IMR-90 (cell line): ENCODE results near the gene SRPX2. TPM values are rescaled to one million over a fixed set of nuclear protein-coding genes. Genes with fewer than 3 reads are reported as not detected.

Source experiments
- ATAC-seq: fragments of 200-7000 bp; cut with Tn5 transposase; 2 replicates; pipeline ENCODE4 v1.9.1; 2020; ENCODE audit warnings: low read depth, mild to moderate bottlenecking, moderate library complexity
- BruUV-seq: library from RNA; stranded (reverse); fragments of 400-500 nt; replicated peaks from 2 replicates; lab custom pipeline; 2021; lab: Mats Ljungman, UMichigan
- CTCF ChIA-PET: fragments of 300-600 bp; formaldehyde crosslinking; extraction: SDS; loops from one replicate; lab custom pipeline; 2021; ENCODE audit warnings: antibody characterized with exemption; lab: Yijun Ruan, JAX
- POLR2A ChIA-PET: fragments of 300-600 bp; sonication (Branson Sonifier 250); formaldehyde crosslinking; loops from one replicate; lab custom pipeline; 2022; ENCODE audit warnings: antibody characterized with exemption; ENCODE audit not compliant: unreplicated experiment; lab: Charles Lee
- DNase-seq: peaks from one replicate; pipeline ENCODE4 v3.0.0; 2013
- H2AFZ ChIP-seq: replicated peaks from 2 replicates; pipeline ENCODE3; 2013; ENCODE audit warnings: low read length, mild to moderate bottlenecking; ENCODE audit not compliant: poor library complexity
- H2AK5ac ChIP-seq: 2 replicates; pipeline ENCODE4 v1.6.1; 2013; ENCODE audit warnings: low read depth, low read length, inconsistent platforms
- H2AK9ac ChIP-seq: replicated peaks from 2 replicates; pipeline ENCODE3; 2013; ENCODE audit warnings: mild to moderate bottlenecking, low read depth, low read length, moderate library complexity; ENCODE audit not compliant: poor library complexity
- H2BK120ac ChIP-seq: 2 replicates; pipeline ENCODE4 v1.6.1; 2013; ENCODE audit warnings: low read depth, low read length, inconsistent platforms
- H2BK15ac ChIP-seq: 3 replicates; pipeline ENCODE4 v1.6.1; 2013; ENCODE audit warnings: low read depth, low read length, inconsistent platforms
- H2BK20ac ChIP-seq: 2 replicates; pipeline ENCODE4 v1.6.1; 2013; ENCODE audit warnings: low read depth, mild to moderate bottlenecking, inconsistent platforms, low read length, moderate library complexity
- H2BK5ac ChIP-seq: 2 replicates; pipeline ENCODE4 v1.6.1; 2013; ENCODE audit warnings: mild to moderate bottlenecking, low read depth, low read length, inconsistent platforms; ENCODE audit not compliant: poor library complexity, severe bottlenecking
- H3K14ac ChIP-seq: replicated peaks from 2 replicates; pipeline ENCODE4 v1.6.1; 2013; ENCODE audit warnings: low read depth, low read length, inconsistent platforms
- H3K18ac ChIP-seq: 2 replicates; pipeline ENCODE4 v1.6.1; 2013; ENCODE audit warnings: low read depth, low read length, control low read depth
- H3K23ac ChIP-seq: 2 replicates; pipeline ENCODE4 v1.6.1; 2013; ENCODE audit warnings: low read depth, low read length, inconsistent platforms
- H3K27ac ChIP-seq: 2 replicates; pipeline ENCODE4 v1.5.1; 2013; ENCODE audit warnings: mild to moderate bottlenecking, control low read depth, low read length; ENCODE audit not compliant: insufficient read depth
- H3K27me3 ChIP-seq: 2 replicates; pipeline ENCODE4 v1.6.1; 2013; ENCODE audit warnings: low read length; ENCODE audit not compliant: control insufficient read depth, insufficient read depth
- H3K36me3 ChIP-seq: 2 replicates; pipeline ENCODE4 v1.6.1; 2013; ENCODE audit warnings: low read length, mixed read lengths; ENCODE audit not compliant: control insufficient read depth, insufficient read depth
- H3K4ac ChIP-seq: 2 replicates; pipeline ENCODE4 v1.6.1; 2013; ENCODE audit warnings: low read depth, low read length, inconsistent platforms
- H3K4me1 ChIP-seq: 2 replicates; pipeline ENCODE4 v1.6.1; 2013; ENCODE audit warnings: low read length, mixed read lengths; ENCODE audit not compliant: control insufficient read depth, insufficient read depth
- H3K4me2 ChIP-seq: 2 replicates; pipeline ENCODE4 v1.6.1; 2013; ENCODE audit warnings: low read depth, mild to moderate bottlenecking, control low read depth, low read length, moderate library complexity
- H3K4me3 ChIP-seq: 2 replicates; pipeline ENCODE4 v1.5.1; 2013; ENCODE audit warnings: low read depth, mild to moderate bottlenecking, control low read depth, low read length, moderate library complexity; ENCODE audit not compliant: insufficient read depth
- H3K56ac ChIP-seq: 2 replicates; pipeline ENCODE4 v1.6.1; 2013; ENCODE audit warnings: low read length, inconsistent platforms; ENCODE audit not compliant: insufficient read depth; ENCODE audit errors: extremely low read depth
- H3K79me1 ChIP-seq, 2 experiments: 2 replicates each; pipeline ENCODE4 v1.6.1; 2013; ENCODE audit warnings: low read length in 2 of 2, inconsistent platforms in 1 of 2, low read depth in 1 of 2
- H3K9ac ChIP-seq: 2 replicates; pipeline ENCODE4 v1.6.1; 2013; ENCODE audit warnings: low read depth, low read length, control low read depth
- H3K9me1 ChIP-seq: 2 replicates; pipeline ENCODE4 v1.6.1; 2013; ENCODE audit warnings: low read length, inconsistent platforms; ENCODE audit not compliant: insufficient read depth
- H3K9me3 ChIP-seq: 2 replicates; pipeline ENCODE4 v1.6.1; 2013; ENCODE audit warnings: low read length; ENCODE audit not compliant: control insufficient read depth, insufficient read depth
- H4K20me1 ChIP-seq: 2 replicates; pipeline ENCODE4 v1.6.1; 2013; ENCODE audit warnings: low read length, inconsistent platforms; ENCODE audit not compliant: insufficient read depth
- H4K5ac ChIP-seq: 2 replicates; pipeline ENCODE4 v1.6.1; 2013; ENCODE audit warnings: mild to moderate bottlenecking, low read depth, low read length, control low read depth
- H4K8ac ChIP-seq, 2 experiments: 2 replicates each; pipeline ENCODE4 v1.6.1; 2013; ENCODE audit warnings: low read depth in 2 of 2, low read length in 2 of 2, control low read depth in 1 of 2, inconsistent platforms in 1 of 2
- H4K91ac ChIP-seq: 2 replicates; pipeline ENCODE4 v1.6.1; 2013; ENCODE audit warnings: low read depth, low read length, inconsistent platforms; ENCODE audit not compliant: insufficient read depth
- BHLHE40 ChIP-seq: fragments of 150-350 bp; IDR thresholded peaks from 2 replicates; pipeline ENCODE4 v1.6.1; 2016; ENCODE audit warnings: mild to moderate bottlenecking, low read depth, low read length
- CEBPB ChIP-seq: IDR thresholded peaks from 2 replicates; pipeline ENCODE4 v1.6.1; 2012; ENCODE audit warnings: low read depth, low read length, improper control_type of control experiment
- CHD1 ChIP-seq: IDR thresholded peaks from 2 replicates; pipeline ENCODE4 v1.6.1; 2012; ENCODE audit warnings: low read depth, low read length, improper control_type of control experiment
- FOS ChIP-seq: fragments of 150-350 bp; IDR thresholded peaks from 2 replicates; pipeline ENCODE4 v1.6.1; 2016; ENCODE audit warnings: low read depth, low read length
- MAFK ChIP-seq: IDR thresholded peaks from 2 replicates; pipeline ENCODE4 v1.6.1; 2012; ENCODE audit warnings: low read depth, low read length, improper control_type of control experiment
- MAZ ChIP-seq: IDR thresholded peaks from 2 replicates; pipeline ENCODE4 v1.6.1; 2012; ENCODE audit warnings: low read depth, mild to moderate bottlenecking, low read length, improper control_type of control experiment, moderate library complexity, borderline replicate concordance
- MXI1 ChIP-seq: IDR thresholded peaks from 2 replicates; pipeline ENCODE4 v1.6.1; 2012; ENCODE audit warnings: low read depth, mild to moderate bottlenecking, low read length, moderate library complexity, borderline replicate concordance
- NFE2L2 ChIP-seq: fragments of 150-350 bp; IDR thresholded peaks from 2 replicates; pipeline ENCODE4 v1.6.1; 2016; ENCODE audit warnings: low read depth, mild to moderate bottlenecking, low read length
- POLR2A ChIP-seq: IDR thresholded peaks from 2 replicates; pipeline ENCODE4 v1.6.1; 2012; ENCODE audit warnings: mild to moderate bottlenecking, low read depth, low read length
- RAD21 ChIP-seq: IDR thresholded peaks from 2 replicates; pipeline ENCODE4 v1.6.1; 2012; ENCODE audit warnings: low read length, improper control_type of control experiment
- RCOR1 ChIP-seq: IDR thresholded peaks from 2 replicates; pipeline ENCODE4 v1.6.1; 2012; ENCODE audit warnings: mild to moderate bottlenecking, low read length, improper control_type of control experiment; ENCODE audit not compliant: insufficient replicate concordance
- RFX5 ChIP-seq: IDR thresholded peaks from 2 replicates; pipeline ENCODE4 v1.8.0; 2012; ENCODE audit warnings: low read depth, mild to moderate bottlenecking, low read length, moderate library complexity
- SMC3 ChIP-seq: fragments of 150-350 bp; IDR thresholded peaks from 2 replicates; pipeline ENCODE4 v1.6.1; 2016; ENCODE audit warnings: low read depth, mild to moderate bottlenecking, antibody characterized with exemption, low read length, moderate library complexity
- WGBS, 2 experiments: methylation state at CpG; one replicate each; pipeline versions ENCODE4 v1.1.5 to v1.1.7; 2013; ENCODE audit warnings: missing lambda C conversion rate in 2 of 2; ENCODE audit not compliant: insufficient read length in 1 of 2; ENCODE audit errors: extremely low coverage in 2 of 2; 5-methylcytosine and 5-hydroxymethylcytosine counted together
- dilution Hi-C: fragments of 300-500 bp; cut with HindIII; formaldehyde crosslinking; loops from one replicate; pipeline ENCODE4 v1.14.3; 2018; ENCODE audit warnings: low sequenced_read_pairs; ENCODE audit not compliant: unreplicated experiment
- in situ Hi-C: fragments of 300-500 bp; cut with MboI; formaldehyde crosslinking; loops from 3 replicates; pipeline ENCODE4 v1.14.3; 2019; ENCODE audit warnings: low sequenced_read_pairs, inconsistent platforms, mixed read lengths
- intact Hi-C: fragments of 100-400 bp; cut with micrococcal nuclease; formaldehyde crosslinking; loops from 2 replicates; pipeline ENCODE4 v1.10.0; 2022
- polyA plus RNA-seq, 3 experiments: library from polyadenylated mRNA; depleted of rRNA; stranded (reverse); fragments of >200 nt; gene quantifications; 2 replicates each; pipeline ENCODE4 v1.2.3, GENCODE V29; 2012; ENCODE audit warnings: low replicate concordance in 1 of 3
- total RNA-seq: library from RNA; depleted of rRNA; stranded (reverse); fragments of >200 nt; gene quantifications from 2 replicates; pipeline ENCODE4 v1.2.3, GENCODE V29; 2012
- TF ChIP-seq, protein P1 (sequence below): fragments of 150-350 bp; IDR thresholded peaks from 2 replicates; pipeline ENCODE4 v1.6.1; 2017; ENCODE audit warnings: mild to moderate bottlenecking, antibody characterized with exemption, low read length, low read depth
- TF ChIP-seq, protein P2 (sequence below): fragments of 150-350 bp; IDR thresholded peaks from 2 replicates; pipeline ENCODE4 v1.6.1; 2016; ENCODE audit warnings: low read depth, mild to moderate bottlenecking, low read length, moderate library complexity, borderline replicate concordance
- TF ChIP-seq, protein P3 (sequence below): conservative IDR thresholded peaks from 2 replicates; pipeline ENCODE4 v1.5.1; 2012; ENCODE audit warnings: mild to moderate bottlenecking, low read depth, low read length, improper control_type of control experiment

SRPX2 gene
- total and polyA plus RNA-seq, 2 of the 4 experiments (the other 2 are of a cell fraction) = 20.6 to 43.1 TPM

DNA sequence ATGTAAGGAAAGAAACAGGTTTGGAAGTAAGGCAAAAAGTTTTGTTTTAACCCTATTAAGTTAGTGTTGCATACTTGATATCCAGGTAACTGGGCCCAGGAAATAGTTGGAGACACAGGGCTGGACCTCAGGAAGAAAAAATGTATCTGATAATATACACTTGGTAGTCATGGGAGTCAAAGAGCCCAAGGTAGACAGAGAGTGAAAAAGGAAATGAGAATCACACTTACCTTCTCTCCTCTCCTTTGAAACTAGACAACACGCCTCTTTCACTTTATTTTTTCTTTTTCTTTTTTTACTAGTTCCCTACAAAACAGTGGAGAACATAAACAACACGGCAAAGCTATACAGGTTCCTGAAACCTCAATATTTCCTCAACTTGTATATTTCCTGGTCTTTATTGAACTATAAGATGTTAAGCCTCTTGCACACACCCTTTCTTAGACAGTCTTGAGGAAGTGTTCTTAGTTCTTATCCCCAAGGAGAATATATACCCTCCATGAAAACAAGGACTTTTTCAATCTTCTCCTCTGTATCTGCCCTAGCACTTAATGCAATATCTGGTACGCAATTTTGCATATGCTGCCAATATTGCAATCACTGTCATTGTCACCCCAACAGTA is 60.7 kb downstream of the SRPX2 start:
- no peak overlapping the region for H3K4me2 ChIP-seq
- WGBS, 2 experiments = no CpG with 5 or more reads among the region's 3 CpGs
- no peak overlapping the region for H4K8ac ChIP-seq
- ChIA-PET POLR2A (no interaction called here), CTCF (no interaction called here)
- no peak overlapping the region for H3K4me3 ChIP-seq
- no peak overlapping the region for H4K91ac ChIP-seq
- H3K9me3 ChIP-seq = no peaks in the 10 kb centered on the region
- ATAC-seq (no peak), DNase-seq (no peak)
- no peak overlapping the region for H2BK120ac ChIP-seq
- H4K5ac ChIP-seq = no peak overlapping the region
- BruUV-seq = no TSS peak
- H3K56ac ChIP-seq = no peak overlapping the region
- no peak overlapping the region for H2BK15ac ChIP-seq
- peaks cover 1% of the 10 kb centered on the region for H3K27me3 ChIP-seq
- no peak overlapping the region for H2AFZ ChIP-seq
- no peak overlapping the region for H2AK5ac ChIP-seq
- H3K9ac ChIP-seq = no peak overlapping the region
- no peak overlapping the region for H3K23ac ChIP-seq
- no peak overlapping the region for H2AK9ac ChIP-seq
- no peak overlapping the region for H2BK5ac ChIP-seq
- intact Hi-C loops = no loop called here
- H2BK20ac ChIP-seq = no peak overlapping the region
- no peaks in the 10 kb centered on the region for H3K4me1 ChIP-seq
- dilution Hi-C loops = no loop called here
- H3K36me3 ChIP-seq = no peaks in the 10 kb centered on the region
- no peaks in the 10 kb centered on the region for H3K79me1 ChIP-seq
- H3K18ac ChIP-seq = no peak overlapping the region
- H3K14ac ChIP-seq = no peak overlapping the region
- no peaks in the 10 kb centered on the region for H4K20me1 ChIP-seq
- no peak overlapping the region for H3K4ac ChIP-seq
- no peak overlapping the region for H3K27ac ChIP-seq
- in situ Hi-C loops = no loop called here
- TF ChIP-seq, protein P1, sequence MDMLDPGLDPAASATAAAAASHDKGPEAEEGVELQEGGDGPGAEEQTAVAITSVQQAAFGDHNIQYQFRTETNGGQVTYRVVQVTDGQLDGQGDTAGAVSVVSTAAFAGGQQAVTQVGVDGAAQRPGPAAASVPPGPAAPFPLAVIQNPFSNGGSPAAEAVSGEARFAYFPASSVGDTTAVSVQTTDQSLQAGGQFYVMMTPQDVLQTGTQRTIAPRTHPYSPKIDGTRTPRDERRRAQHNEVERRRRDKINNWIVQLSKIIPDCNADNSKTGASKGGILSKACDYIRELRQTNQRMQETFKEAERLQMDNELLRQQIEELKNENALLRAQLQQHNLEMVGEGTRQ = no peak
- TF ChIP-seq, protein P2, sequence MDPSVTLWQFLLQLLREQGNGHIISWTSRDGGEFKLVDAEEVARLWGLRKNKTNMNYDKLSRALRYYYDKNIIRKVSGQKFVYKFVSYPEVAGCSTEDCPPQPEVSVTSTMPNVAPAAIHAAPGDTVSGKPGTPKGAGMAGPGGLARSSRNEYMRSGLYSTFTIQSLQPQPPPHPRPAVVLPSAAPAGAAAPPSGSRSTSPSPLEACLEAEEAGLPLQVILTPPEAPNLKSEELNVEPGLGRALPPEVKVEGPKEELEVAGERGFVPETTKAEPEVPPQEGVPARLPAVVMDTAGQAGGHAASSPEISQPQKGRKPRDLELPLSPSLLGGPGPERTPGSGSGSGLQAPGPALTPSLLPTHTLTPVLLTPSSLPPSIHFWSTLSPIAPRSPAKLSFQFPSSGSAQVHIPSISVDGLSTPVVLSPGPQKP = no peak
- TF ChIP-seq MAFK (no peak), RFX5 (no peak), MAZ (no peak), MXI1 (no peak), CHD1 (no peak), SMC3 (no peak), CEBPB (no peak), FOS (no peak), POLR2A (no peak), NFE2L2 (no peak), RCOR1 (no peak), BHLHE40 (no peak), RAD21 (no peak)
- TF ChIP-seq, protein P3, sequence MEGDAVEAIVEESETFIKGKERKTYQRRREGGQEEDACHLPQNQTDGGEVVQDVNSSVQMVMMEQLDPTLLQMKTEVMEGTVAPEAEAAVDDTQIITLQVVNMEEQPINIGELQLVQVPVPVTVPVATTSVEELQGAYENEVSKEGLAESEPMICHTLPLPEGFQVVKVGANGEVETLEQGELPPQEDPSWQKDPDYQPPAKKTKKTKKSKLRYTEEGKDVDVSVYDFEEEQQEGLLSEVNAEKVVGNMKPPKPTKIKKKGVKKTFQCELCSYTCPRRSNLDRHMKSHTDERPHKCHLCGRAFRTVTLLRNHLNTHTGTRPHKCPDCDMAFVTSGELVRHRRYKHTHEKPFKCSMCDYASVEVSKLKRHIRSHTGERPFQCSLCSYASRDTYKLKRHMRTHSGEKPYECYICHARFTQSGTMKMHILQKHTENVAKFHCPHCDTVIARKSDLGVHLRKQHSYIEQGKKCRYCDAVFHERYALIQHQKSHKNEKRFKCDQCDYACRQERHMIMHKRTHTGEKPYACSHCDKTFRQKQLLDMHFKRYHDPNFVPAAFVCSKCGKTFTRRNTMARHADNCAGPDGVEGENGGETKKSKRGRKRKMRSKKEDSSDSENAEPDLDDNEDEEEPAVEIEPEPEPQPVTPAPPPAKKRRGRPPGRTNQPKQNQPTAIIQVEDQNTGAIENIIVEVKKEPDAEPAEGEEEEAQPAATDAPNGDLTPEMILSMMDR = no peak
- no peaks in the 10 kb centered on the region for H3K9me1 ChIP-seq
